H1 (cell line): ENCODE data around the gene KLK7.

Source experiments
- BRCA1 ChIP-seq: IDR thresholded peaks from 2 replicates; pipeline ENCODE4 v1.6.1; 2012; ENCODE audit warnings: low read depth, low read length, improper control_type of control experiment
- CBX5 ChIP-seq: fragments of 300-800, 300-1000 bp; sonication (generic); IDR thresholded peaks from 2 replicates; pipeline ENCODE4 v1.7.1; 2016; ENCODE audit warnings: antibody characterized with exemption, low read length, low read depth
- EZH2 ChIP-seq: fragments of 200-600 bp; sonication (generic); IDR thresholded peaks from 2 replicates; pipeline ENCODE4 v1.7.1; 2012; ENCODE audit warnings: low read depth, mild to moderate bottlenecking, moderate library complexity, low read length, inconsistent platforms; ENCODE audit not compliant: severe bottlenecking
- JUND ChIP-seq: IDR thresholded peaks from 2 replicates; pipeline ENCODE4 v1.6.1; 2011; ENCODE audit warnings: mild to moderate bottlenecking, improper control_type of control experiment, low read length
- MAFK ChIP-seq: IDR thresholded peaks from 2 replicates; pipeline ENCODE4 v1.6.1; 2012; ENCODE audit warnings: low read depth, mild to moderate bottlenecking, improper control_type of control experiment, low read length
- POLR2A ChIP-seq, 2 experiments: IDR thresholded peaks; 1 replicate in 1 of 2; 2 replicates in 1 of 2; pipeline ENCODE4 v1.6.1; 2011; ENCODE audit warnings: low read depth in 2 of 2, low read length in 2 of 2, mild to moderate bottlenecking in 2 of 2; ENCODE audit errors: control extremely low read depth in 1 of 2
- POLR2AphosphoS5 ChIP-seq: IDR thresholded peaks from 2 replicates; pipeline ENCODE4 v1.6.1; 2011; ENCODE audit warnings: low read depth, low read length
- SIN3A ChIP-seq, 2 experiments: IDR thresholded peaks in 1 of 2; conservative IDR thresholded peaks in 1 of 2; 2 replicates each; pipeline ENCODE4 v1.6.1; 2011 to 2012; ENCODE audit warnings: low read length in 2 of 2, improper control_type of control experiment in 1 of 2, low read depth in 1 of 2, mild to moderate bottlenecking in 1 of 2
- SRF ChIP-seq: IDR thresholded peaks from 2 replicates; pipeline ENCODE4 v1.6.1; 2011; ENCODE audit warnings: mild to moderate bottlenecking, low read depth, low read length, moderate library complexity
- TAF1 ChIP-seq: IDR thresholded peaks from 2 replicates; pipeline ENCODE4 v1.6.1; 2011; ENCODE audit warnings: mild to moderate bottlenecking, low read depth, low read length
- ZNF274 ChIP-seq: IDR thresholded peaks from 2 replicates; pipeline ENCODE4 v1.7.0; 2012; ENCODE audit warnings: low read length, borderline replicate concordance; ENCODE audit errors: extremely low read depth
- TF ChIP-seq, protein P1 (sequence below): IDR thresholded peaks from 2 replicates; pipeline ENCODE4 v1.6.1; 2012; ENCODE audit warnings: inconsistent platforms
- TF ChIP-seq, protein P2 (sequence below), 3 experiments: IDR thresholded peaks; 1 replicate in 2 of 3; 2 replicates in 1 of 3; pipeline versions ENCODE4 v1.5.1 to v1.6.1; 2011; ENCODE audit warnings: low read length in 3 of 3, mild to moderate bottlenecking in 3 of 3, inconsistent platforms in 2 of 3, low read depth in 1 of 3, moderate library complexity in 1 of 3; ENCODE audit not compliant: insufficient read depth in 1 of 3; ENCODE audit errors: control extremely low read depth in 1 of 3

DNA sequence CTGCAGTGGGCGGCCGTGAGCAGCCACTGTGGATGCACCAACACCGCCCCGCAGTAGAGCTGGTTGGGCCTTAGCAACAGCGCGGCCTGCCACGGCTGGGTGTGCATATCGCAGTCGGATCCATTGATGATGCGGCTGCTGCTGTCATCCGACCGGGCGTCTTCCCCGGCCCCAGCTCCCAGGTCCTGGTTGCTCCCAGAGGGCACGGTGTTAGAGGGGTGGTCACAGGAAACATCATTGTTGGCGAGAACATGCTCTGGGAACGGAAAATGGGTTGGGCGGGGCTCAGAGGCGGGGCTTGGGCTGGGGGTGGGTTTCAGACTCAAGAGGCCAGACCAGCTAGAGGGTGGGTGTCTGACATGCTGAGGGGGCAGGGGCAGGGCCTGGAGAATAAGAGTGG, 33.9 kb downstream of the KLK7 start:
- TF ChIP-seq BRCA1, result no peak
- TF ChIP-seq ZNF274, result no peak
- TF ChIP-seq, protein P1, sequence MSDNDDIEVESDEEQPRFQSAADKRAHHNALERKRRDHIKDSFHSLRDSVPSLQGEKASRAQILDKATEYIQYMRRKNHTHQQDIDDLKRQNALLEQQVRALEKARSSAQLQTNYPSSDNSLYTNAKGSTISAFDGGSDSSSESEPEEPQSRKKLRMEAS, result no peak
- no peak for TF ChIP-seq POLR2A (IDR thresholded peaks at IDR 0.05; ENCODE audit: control extremely low read depth in 1 of 2, low read depth in 2 of 2, low read length in 2 of 2)
- no peak for TF ChIP-seq POLR2AphosphoS5
- TF ChIP-seq, protein P2, sequence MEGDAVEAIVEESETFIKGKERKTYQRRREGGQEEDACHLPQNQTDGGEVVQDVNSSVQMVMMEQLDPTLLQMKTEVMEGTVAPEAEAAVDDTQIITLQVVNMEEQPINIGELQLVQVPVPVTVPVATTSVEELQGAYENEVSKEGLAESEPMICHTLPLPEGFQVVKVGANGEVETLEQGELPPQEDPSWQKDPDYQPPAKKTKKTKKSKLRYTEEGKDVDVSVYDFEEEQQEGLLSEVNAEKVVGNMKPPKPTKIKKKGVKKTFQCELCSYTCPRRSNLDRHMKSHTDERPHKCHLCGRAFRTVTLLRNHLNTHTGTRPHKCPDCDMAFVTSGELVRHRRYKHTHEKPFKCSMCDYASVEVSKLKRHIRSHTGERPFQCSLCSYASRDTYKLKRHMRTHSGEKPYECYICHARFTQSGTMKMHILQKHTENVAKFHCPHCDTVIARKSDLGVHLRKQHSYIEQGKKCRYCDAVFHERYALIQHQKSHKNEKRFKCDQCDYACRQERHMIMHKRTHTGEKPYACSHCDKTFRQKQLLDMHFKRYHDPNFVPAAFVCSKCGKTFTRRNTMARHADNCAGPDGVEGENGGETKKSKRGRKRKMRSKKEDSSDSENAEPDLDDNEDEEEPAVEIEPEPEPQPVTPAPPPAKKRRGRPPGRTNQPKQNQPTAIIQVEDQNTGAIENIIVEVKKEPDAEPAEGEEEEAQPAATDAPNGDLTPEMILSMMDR (IDR thresholded peaks at IDR 0.05; ENCODE audit: control extremely low read depth in 1 of 3, insufficient read depth in 1 of 3, low read depth in 1 of 3, low read length in 3 of 3), result no peak
- TF ChIP-seq EZH2, result no peak
- TF ChIP-seq JUND, result no peak
- no peak for TF ChIP-seq TAF1
- TF ChIP-seq CBX5, result no peak
- TF ChIP-seq MAFK, result no peak
- no peak for TF ChIP-seq SRF
- TF ChIP-seq SIN3A (conservative IDR thresholded peaks at IDR 0.05 in 1 of 2, IDR thresholded peaks at IDR 0.05 in 1 of 2; ENCODE audit: low read depth in 1 of 2, low read length in 2 of 2), result no peak
